ENCODE measurements around the gene HERC2. TPM values are rescaled to one million over a fixed set of nuclear protein-coding genes. Genes with fewer than 3 reads are reported as not detected.

HERC2 gene
- total and polyA plus RNA-seq, 2 of the 4 experiments (the other 2 are of a cell fraction): 20.8 to 28.9 TPM

GRCh38 chr15:28169366-28169765, 152.6 kb downstream of the HERC2 start:
- H2AK9ac ChIP-seq (replicated peaks; ENCODE audit: low read depth, low read length, poor library complexity): no peak overlapping the region
- in situ Hi-C loops (cut with MboI; ENCODE audit: low sequenced_read_pairs): no loop called here
- H3K4me3 ChIP-seq (ENCODE audit: insufficient read depth, low read depth, low read length): no peak overlapping the region
- H3K27me3 ChIP-seq (ENCODE audit: control insufficient read depth, insufficient read depth, low read length): no peaks in the 10 kb centered on the region
- no peak overlapping the region for H3K4ac ChIP-seq (ENCODE audit: low read depth, low read length)
- no peak overlapping the region for H3K9ac ChIP-seq (ENCODE audit: low read depth, low read length)
- no peak overlapping the region for H4K91ac ChIP-seq (ENCODE audit: insufficient read depth, low read depth, low read length)
- no peak overlapping the region for H3K56ac ChIP-seq (ENCODE audit: extremely low read depth, insufficient read depth, low read length)
- H4K5ac ChIP-seq (ENCODE audit: low read depth, low read length): no peak overlapping the region
- no peak overlapping the region for H2BK15ac ChIP-seq (ENCODE audit: low read depth, low read length)
- no peak overlapping the region for H2AK5ac ChIP-seq (ENCODE audit: low read depth, low read length)
- WGBS, 2 experiments (ENCODE audit: extremely low coverage in 2 of 2, insufficient read length in 1 of 2): no CpG with 5 or more reads among the region's 3 CpGs
- POLR2A ChIA-PET (ENCODE audit: unreplicated experiment): no interaction called here
- BruUV-seq (replicated peaks): no TSS peak
- no peaks in the 10 kb centered on the region for H4K20me1 ChIP-seq (ENCODE audit: insufficient read depth, low read length)
- intact Hi-C loops (cut with micrococcal nuclease): loop anchor here (10.0 kb wide), 1 partner anchor 95 kb away; no protein-coding TSS in a partner anchor
- no peak overlapping the region for H2BK120ac ChIP-seq (ENCODE audit: low read depth, low read length)
- no peaks in the 10 kb centered on the region; the same call in 1 of the 2 replicates for H3K9me1 ChIP-seq (ENCODE audit: insufficient read depth, low read length)
- ATAC-seq (ENCODE audit: low read depth): no peak
- no peak for TF ChIP-seq POLR2A (IDR thresholded peaks at IDR 0.05; ENCODE audit: low read depth, low read length)
- no peak for TF ChIP-seq USF2 (IDR thresholded peaks at IDR 0.05; ENCODE audit: low read depth, low read length)
- TF ChIP-seq RFX5 (IDR thresholded peaks at IDR 0.05; ENCODE audit: low read depth, low read length): no peak
- no peak for TF ChIP-seq ELK1 (IDR thresholded peaks at IDR 0.05; ENCODE audit: borderline replicate concordance, low read depth, low read length)
- no peak for TF ChIP-seq MAFK (IDR thresholded peaks at IDR 0.05; ENCODE audit: low read depth, low read length)
- TF ChIP-seq MXI1 (IDR thresholded peaks at IDR 0.05; ENCODE audit: borderline replicate concordance, low read depth, low read length): no peak
- TF ChIP-seq CHD1 (IDR thresholded peaks at IDR 0.05; ENCODE audit: low read depth, low read length): no peak
- no peak for TF ChIP-seq BHLHE40 (IDR thresholded peaks at IDR 0.05; ENCODE audit: low read depth, low read length)
- no peak for TF ChIP-seq RAD21 (IDR thresholded peaks at IDR 0.05; ENCODE audit: low read length)
- no peak for TF ChIP-seq RCOR1 (IDR thresholded peaks at IDR 0.05; ENCODE audit: insufficient replicate concordance, low read length)
- TF ChIP-seq NFE2L2 (IDR thresholded peaks at IDR 0.05; ENCODE audit: low read depth, low read length): no peak
- no peak for TF ChIP-seq SMC3 (IDR thresholded peaks at IDR 0.05; ENCODE audit: low read depth, low read length)
- TF ChIP-seq CTCF (conservative IDR thresholded peaks at IDR 0.05; ENCODE audit: low read depth, low read length): no peak
- no peak for TF ChIP-seq CEBPB (IDR thresholded peaks at IDR 0.05; ENCODE audit: low read depth, low read length)
- no peak overlapping the region for H3K23ac ChIP-seq (ENCODE audit: low read depth, low read length)
- H3K14ac ChIP-seq (replicated peaks; ENCODE audit: low read depth, low read length): no peak overlapping the region
- H3K79me1 ChIP-seq (ENCODE audit: low read depth in 1 of 2, low read length in 2 of 2): no peaks in the 10 kb centered on the region; a peak in 2 of 4 replicates
- no peaks in the 10 kb centered on the region for H3K4me1 ChIP-seq (ENCODE audit: control insufficient read depth, insufficient read depth, low read length)
- H2AFZ ChIP-seq (replicated peaks; ENCODE audit: low read length, poor library complexity): no peak overlapping the region
- no peak for DNase-seq
- no peak overlapping the region for H3K18ac ChIP-seq (ENCODE audit: low read depth, low read length)
- no peak overlapping the region for H2BK20ac ChIP-seq (ENCODE audit: low read depth, low read length)
- no peak overlapping the region for H3K27ac ChIP-seq (ENCODE audit: insufficient read depth, low read length)
- no peak overlapping the region for H4K8ac ChIP-seq (ENCODE audit: low read depth in 2 of 2, low read length in 2 of 2)
- no peak overlapping the region for H3K4me2 ChIP-seq (ENCODE audit: low read depth, low read length)
- no peaks in the 10 kb centered on the region for H3K9me3 ChIP-seq (ENCODE audit: control insufficient read depth, insufficient read depth, low read length)
- H2BK5ac ChIP-seq (ENCODE audit: low read depth, low read length, poor library complexity, severe bottlenecking): no peak overlapping the region
- dilution Hi-C loops (cut with HindIII; ENCODE audit: low sequenced_read_pairs, unreplicated experiment): no loop called here
- H3K36me3 ChIP-seq (ENCODE audit: control insufficient read depth, insufficient read depth, low read length): peaks cover 27% of the 10 kb centered on the region
- CTCF ChIA-PET: no interaction called here
